ENCODE measurements around the gene SDC4.

The SDC4 gene

DNA sequence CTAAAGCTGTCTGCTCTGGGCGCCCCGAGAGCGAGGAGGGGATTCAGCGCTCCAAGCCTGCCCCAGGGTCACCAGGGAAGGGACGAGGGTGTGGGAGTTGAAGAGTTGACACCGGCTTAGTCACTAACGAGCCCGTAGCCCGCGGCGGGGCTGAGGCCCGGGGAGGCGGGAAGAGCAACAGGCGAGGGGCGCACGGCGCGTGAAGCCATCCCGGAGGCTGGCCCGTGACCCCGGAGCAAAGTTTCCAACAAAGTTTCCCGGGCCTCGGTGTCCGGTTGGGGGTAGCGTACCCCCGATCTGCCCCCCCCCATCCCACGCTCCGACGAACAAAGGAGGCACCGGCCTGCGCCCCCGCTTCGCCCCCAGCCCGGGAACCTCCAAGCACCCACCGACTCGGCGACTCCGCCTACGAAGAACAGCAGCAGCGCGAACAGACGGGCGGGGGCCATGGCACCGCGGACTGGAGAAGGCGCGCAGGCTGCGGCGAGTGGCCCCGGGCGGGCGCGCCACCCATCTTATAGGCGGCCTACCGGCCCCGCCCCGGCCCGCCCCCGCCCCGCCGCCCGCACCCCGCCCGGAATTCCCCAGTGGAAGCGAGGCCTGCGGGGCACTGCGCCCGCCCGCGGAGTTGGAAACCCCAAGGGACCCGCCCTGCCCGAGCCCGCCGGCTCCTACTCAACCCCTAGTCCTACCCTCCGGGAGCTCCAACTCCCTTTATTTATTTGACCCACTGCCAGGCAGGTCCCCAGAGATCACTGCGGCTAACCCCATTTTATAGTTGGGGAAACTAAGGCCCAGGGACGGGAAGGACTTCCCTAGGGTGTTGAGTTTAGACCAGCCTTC, at the start of gene SDC4 (continued):
- TF ChIP-seq PRDM2 (tag by site-specific recombination; IDR thresholded peaks at IDR 0.05; ENCODE audit: borderline replicate concordance) (no peak), ZNF133 (tag by site-specific recombination; IDR thresholded peaks at IDR 0.05) (no peak), ZNF701 (tag by site-specific recombination; IDR thresholded peaks at IDR 0.05) (no peak), ZNF112 (tag by site-specific recombination; IDR thresholded peaks at IDR 0.05) (no peak), ZNF600 (tag by site-specific recombination; IDR thresholded peaks at IDR 0.05) (no peak), ZNF2 (tag by site-specific recombination; IDR thresholded peaks at IDR 0.05) (0 out of 2 replicates have a peak, but pooled peaks have one; percentile 64), ZNF555 (tag by site-specific recombination; conservative IDR thresholded peaks at IDR 0.05) (no peak), ZFP41 (tag by site-specific recombination; IDR thresholded peaks at IDR 0.05; ENCODE audit: borderline replicate concordance) (no peak), MYNN (tag by site-specific recombination; IDR thresholded peaks at IDR 0.05; ENCODE audit: borderline replicate concordance) (no peak), ZNF175 (tag by site-specific recombination; IDR thresholded peaks at IDR 0.05) (no peak), REPIN1 (tag by site-specific recombination; IDR thresholded peaks at IDR 0.05; ENCODE audit: low read depth) (no peak), ZNF518A (tag by site-specific recombination; conservative IDR thresholded peaks at IDR 0.05; ENCODE audit: low read depth) (no peak), ZNF146 (tag by site-specific recombination; IDR thresholded peaks at IDR 0.05) (0 out of 2 replicates have a peak, but pooled peaks have one; percentile 12), ZBTB26 (tag by site-specific recombination; optimal IDR thresholded peaks at IDR 0.05) (peak; percentile 88), ZNF341 (tag by site-specific recombination; IDR thresholded peaks at IDR 0.05; ENCODE audit: low read depth) (peak; percentile 84), ZNF76 (tag by site-specific recombination; IDR thresholded peaks at IDR 0.05; ENCODE audit: borderline replicate concordance, low read depth) (no peak; the same call in 1 of the 2 replicates), HIC1 (tag by site-specific recombination; IDR thresholded peaks at IDR 0.05) (no peak), SP7 (tag by site-specific recombination; IDR thresholded peaks at IDR 0.05) (peak; percentile 68)

Data from HEK293 (cell line).